Mucosa of descending colon (tissue), 3 donors: ENCODE data around the gene NRG3. TPM values are rescaled to one million over a fixed set of nuclear protein-coding genes. Genes with fewer than 3 reads are reported as not detected.

ENCODE experiments used
- ATAC-seq: fragments of 200-7000 bp; cut with Tn5 transposase; one replicate; pipeline ENCODE4 v1.9.1; 2020; ENCODE audit warnings: mild to moderate bottlenecking, moderate library complexity
- DNase-seq, 3 donors: peaks; one replicate each; pipeline ENCODE4 v3.0.0-alpha.2; 2020
- H3K36me3 ChIP-seq: fragments of 200-600 bp; one replicate; pipeline ENCODE4 v1.8.0; 2021; ENCODE audit warnings: low read depth, mild to moderate bottlenecking
- H3K4me1 ChIP-seq: fragments of 200-600 bp; one replicate; pipeline ENCODE4 v1.8.0; 2021; ENCODE audit warnings: low read depth, mild to moderate bottlenecking
- H3K4me3 ChIP-seq: fragments of 200-600 bp; one replicate; pipeline ENCODE4 v1.8.0; 2021; ENCODE audit warnings: mild to moderate bottlenecking
- H3K9me3 ChIP-seq: fragments of 200-600 bp; one replicate; pipeline ENCODE4 v1.8.0; 2021; ENCODE audit warnings: mild to moderate bottlenecking
- intact Hi-C, 2 donors: fragments of 100-400 bp; cut with DNase I in 1 of 2; cut with micrococcal nuclease in 1 of 2; formaldehyde crosslinking; loops; one replicate each; pipeline versions ENCODE4 v1.11.0 to v1.11.1; 2022; cut with DNase I, micrococcal nuclease
- total RNA-seq, 3 donors: library from RNA; stranded (reverse); fragmentation: NEBNext Ultra II Directional in 2 of 3; extraction: Animal tissue kit (Norgen Biotek cat#: 25700) in 2 of 3; gene quantifications; one replicate each; pipeline versions ENCODE4 v1.2.1 to v1.2.4, GENCODE V29; 2021 to 2023
- TF ChIP-seq, protein P1 (sequence below): fragments of 200-600 bp; IDR thresholded peaks from one replicate; pipeline ENCODE4 v1.8.0; 2022; ENCODE audit warnings: antibody characterized with exemption, mild to moderate bottlenecking
- donor health status: DM: no; HTN: no; CAD: no; lungs with moderate emphysema.
- donor health status: DM: no; HTN: no; CAD: no.
- donor health status: DM: no; HTN: yes; CAD: no.

Gene NRG3
- total RNA-seq, 3 donors from 2014 or later: 0.12 to 0.73 (median 0.23) TPM

DNA sequence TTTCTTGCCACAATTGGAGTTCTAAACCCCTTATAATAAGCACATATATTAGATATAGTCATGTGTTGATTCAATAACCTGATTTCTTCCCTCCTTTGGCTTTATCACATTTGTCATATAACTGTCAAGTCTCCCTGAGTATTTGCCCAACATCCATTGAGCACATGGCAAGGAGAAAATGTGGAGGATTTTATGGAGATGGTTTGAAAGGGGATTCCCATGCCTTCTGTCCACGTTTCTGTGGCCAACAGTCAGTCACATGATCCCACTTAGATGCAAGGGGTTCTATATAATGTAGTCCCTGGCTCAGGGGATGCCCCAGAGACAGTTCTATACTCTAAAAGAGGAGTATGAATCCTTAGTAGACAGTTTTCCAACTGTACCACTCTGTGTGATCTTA lies 577.7 kb downstream of the NRG3 start:
- DNase-seq (no peak), ATAC-seq (no peak)
- Histone ChIP-seq H3K9me3 (no peaks in the 10 kb centered on the region), H3K36me3 (no peaks in the 10 kb centered on the region), H3K4me3 (no peak overlapping the region), H3K4me1 (no peaks in the 10 kb centered on the region)
- intact Hi-C loops: no loop called here
- TF ChIP-seq, protein P1, sequence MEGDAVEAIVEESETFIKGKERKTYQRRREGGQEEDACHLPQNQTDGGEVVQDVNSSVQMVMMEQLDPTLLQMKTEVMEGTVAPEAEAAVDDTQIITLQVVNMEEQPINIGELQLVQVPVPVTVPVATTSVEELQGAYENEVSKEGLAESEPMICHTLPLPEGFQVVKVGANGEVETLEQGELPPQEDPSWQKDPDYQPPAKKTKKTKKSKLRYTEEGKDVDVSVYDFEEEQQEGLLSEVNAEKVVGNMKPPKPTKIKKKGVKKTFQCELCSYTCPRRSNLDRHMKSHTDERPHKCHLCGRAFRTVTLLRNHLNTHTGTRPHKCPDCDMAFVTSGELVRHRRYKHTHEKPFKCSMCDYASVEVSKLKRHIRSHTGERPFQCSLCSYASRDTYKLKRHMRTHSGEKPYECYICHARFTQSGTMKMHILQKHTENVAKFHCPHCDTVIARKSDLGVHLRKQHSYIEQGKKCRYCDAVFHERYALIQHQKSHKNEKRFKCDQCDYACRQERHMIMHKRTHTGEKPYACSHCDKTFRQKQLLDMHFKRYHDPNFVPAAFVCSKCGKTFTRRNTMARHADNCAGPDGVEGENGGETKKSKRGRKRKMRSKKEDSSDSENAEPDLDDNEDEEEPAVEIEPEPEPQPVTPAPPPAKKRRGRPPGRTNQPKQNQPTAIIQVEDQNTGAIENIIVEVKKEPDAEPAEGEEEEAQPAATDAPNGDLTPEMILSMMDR: no peak

DNA sequence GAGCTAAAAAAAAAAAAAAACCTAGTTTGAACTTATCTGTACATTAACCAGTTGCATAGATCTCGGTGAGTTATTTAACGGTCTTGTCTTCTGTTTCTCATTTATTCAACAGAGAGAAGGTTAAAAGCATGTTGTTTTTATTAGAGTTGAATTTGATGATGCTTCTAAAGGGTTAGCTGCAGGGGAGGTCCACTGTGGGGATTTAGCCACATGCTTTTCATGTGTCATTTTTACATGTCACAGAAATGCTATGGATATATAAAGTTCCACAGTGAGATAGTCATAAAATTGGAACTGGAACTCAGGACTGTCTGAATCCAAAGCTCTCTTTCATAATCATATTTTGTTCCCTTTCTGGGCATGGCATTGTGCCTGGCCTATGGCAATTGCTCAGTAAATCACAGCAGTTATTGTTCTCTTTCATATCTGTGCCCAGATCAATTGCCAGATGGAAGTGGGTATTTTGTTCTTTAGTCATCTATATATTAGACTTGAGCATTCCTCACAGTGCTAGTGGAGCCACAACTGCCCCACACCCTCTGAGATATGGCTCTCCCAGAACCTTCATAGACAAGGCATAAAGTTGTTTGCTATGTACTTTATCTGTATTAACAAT lies 578.8 kb downstream of the NRG3 start:
- DNase-seq: no peak
- TF ChIP-seq, protein P1: no peak
- no peak overlapping the region for H3K4me3 ChIP-seq
- intact Hi-C loops: no loop called here
- no peaks in the 10 kb centered on the region for H3K4me1 ChIP-seq
- H3K36me3 ChIP-seq: no peaks in the 10 kb centered on the region
- no peak for ATAC-seq
- no peaks in the 10 kb centered on the region for H3K9me3 ChIP-seq

DNA sequence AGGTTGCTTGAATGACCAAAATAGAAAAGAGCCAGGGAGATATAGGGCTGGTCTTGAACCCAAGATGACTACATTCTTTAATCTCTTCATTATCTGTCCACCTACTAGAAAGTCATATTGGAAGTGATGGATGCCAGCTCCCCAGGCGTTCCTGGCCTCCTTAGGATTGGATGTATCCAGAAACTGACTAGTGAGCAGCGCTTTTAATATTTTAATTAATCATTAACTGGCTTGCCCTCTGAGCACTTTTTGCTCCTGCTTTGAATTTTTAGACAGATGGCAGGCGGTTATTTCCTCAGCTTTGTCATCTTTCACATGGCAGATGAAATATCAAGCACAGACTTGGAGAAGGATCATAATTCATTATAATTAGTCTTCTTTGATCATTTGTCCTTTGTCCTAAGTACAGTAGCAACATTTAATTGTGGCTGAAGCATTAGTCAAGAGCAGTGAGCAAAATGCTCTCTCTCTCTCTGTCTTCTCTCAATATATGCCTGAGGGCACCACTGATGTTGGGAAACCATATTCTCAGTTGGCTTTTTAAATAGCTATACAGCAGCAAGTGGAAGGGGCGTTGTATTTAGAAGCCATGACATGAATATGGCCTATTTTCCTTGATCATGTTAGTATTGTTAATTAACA lies 588.0 kb downstream of the NRG3 start:
- H3K36me3 ChIP-seq: no peaks in the 10 kb centered on the region
- H3K4me3 ChIP-seq: no peak overlapping the region
- H3K9me3 ChIP-seq: no peaks in the 10 kb centered on the region
- ATAC-seq (no peak), DNase-seq (no peak)
- H3K4me1 ChIP-seq: no peaks in the 10 kb centered on the region
- TF ChIP-seq, protein P1: no peak
- intact Hi-C loops: no loop called here

DNA sequence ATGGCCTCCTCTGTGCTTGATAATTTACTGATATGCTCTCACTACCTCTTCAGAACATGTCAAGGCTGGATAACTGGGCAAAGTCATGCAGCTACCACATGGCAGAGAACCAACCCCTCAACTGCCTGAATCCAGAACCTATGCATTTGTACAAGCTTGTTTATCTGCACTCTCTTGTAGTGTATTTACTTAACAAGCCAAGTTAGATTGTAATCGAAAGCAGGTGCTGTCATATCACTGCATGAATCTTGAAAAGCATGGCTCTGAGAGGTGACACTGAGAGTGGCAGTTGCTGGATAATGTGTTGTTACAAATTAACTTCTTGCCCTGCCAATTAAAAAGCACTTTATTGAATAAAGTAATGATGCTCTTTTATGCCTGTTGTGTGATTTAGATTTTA lies 588.6 kb downstream of the NRG3 start:
- intact Hi-C loops: no loop called here
- H3K4me1 ChIP-seq: no peaks in the 10 kb centered on the region
- H3K36me3 ChIP-seq: no peaks in the 10 kb centered on the region
- ATAC-seq (no peak), DNase-seq (no peak)
- H3K4me3 ChIP-seq: no peak overlapping the region
- TF ChIP-seq, protein P1: no peak
- H3K9me3 ChIP-seq: no peaks in the 10 kb centered on the region

DNA sequence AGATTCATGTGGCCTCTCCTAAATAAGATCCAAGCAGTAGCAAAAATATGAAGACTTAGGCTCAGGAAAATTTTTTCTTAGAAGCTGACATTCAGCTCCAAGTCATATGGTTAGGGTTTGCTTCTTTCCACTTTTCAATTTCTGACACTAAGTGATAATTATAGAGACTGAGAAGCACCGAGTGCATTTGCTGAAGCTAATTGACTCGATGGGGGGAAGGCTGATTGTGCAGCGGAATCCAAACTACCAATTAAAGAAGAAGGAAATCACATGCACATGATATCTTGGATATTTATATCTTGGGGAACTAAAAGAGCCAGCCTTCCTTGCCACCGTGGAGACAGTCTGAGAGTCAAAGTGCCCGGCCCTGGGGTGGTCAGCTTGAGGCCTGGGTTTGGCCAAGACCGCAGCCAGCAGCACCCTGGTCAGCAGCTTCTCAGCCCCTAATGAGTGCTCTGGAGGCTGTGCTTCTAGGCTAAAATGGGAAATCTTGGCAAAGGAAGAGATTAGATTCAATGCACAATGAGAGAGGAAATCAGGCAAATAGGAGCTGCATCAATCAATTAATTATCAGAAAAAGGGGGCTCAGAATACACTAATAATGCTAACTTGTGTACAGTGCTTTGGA lies 589.3 kb downstream of the NRG3 start:
- ATAC-seq: no peak

More for the DNA sequence above, 589.3 kb downstream of the NRG3 start:
- intact Hi-C loops: no loop called here
- no peak for DNase-seq
- TF ChIP-seq, protein P1: no peak
- Histone ChIP-seq H3K4me1 (no peaks in the 10 kb centered on the region), H3K4me3 (no peak overlapping the region), H3K36me3 (no peaks in the 10 kb centered on the region), H3K9me3 (no peaks in the 10 kb centered on the region)
